Keratinocyte (primary cell): ENCODE data around the gene PTPN12. TPM values are rescaled to one million over a fixed set of nuclear protein-coding genes. Genes with fewer than 3 reads are reported as not detected.

Source experiments
- DNase-seq: peaks from one replicate; pipeline ENCODE4 v3.0.0-alpha.2; 2011; ENCODE audit warnings: low read depth, missing footprints, low spot score
- FAIRE-seq: peaks from 2 replicates; lab custom pipeline; 2011; peaks lifted over from hg19 to GRCh38; lab: Jason Lieb, UNC
- H2AFZ ChIP-seq: 2 replicates; pipeline ENCODE4 v1.6.0; 2012; ENCODE audit warnings: low read length, control low read depth, inconsistent platforms; ENCODE audit not compliant: control insufficient read depth
- H3K27ac ChIP-seq: 2 replicates; pipeline ENCODE4 v1.5.1; 2011; ENCODE audit warnings: low read length; ENCODE audit not compliant: control insufficient read depth, insufficient read depth
- H3K27me3 ChIP-seq: 3 replicates; pipeline ENCODE4 v1.6.0; 2011; ENCODE audit warnings: low read length; ENCODE audit not compliant: control insufficient read depth, insufficient read depth; ENCODE audit errors: extremely low read depth
- H3K36me3 ChIP-seq, 2 experiments: 2 replicates in 1 of 2; 3 replicates in 1 of 2; pipeline ENCODE4 v1.5.1; 2011; ENCODE audit warnings: low read length in 2 of 2, mild to moderate bottlenecking in 1 of 2; ENCODE audit not compliant: control insufficient read depth in 2 of 2, insufficient read depth in 2 of 2; ENCODE audit errors: extremely low read depth in 1 of 2
- H3K4me1 ChIP-seq: 3 replicates; pipeline ENCODE4 v1.5.1; 2011; ENCODE audit warnings: low read length; ENCODE audit not compliant: control insufficient read depth, insufficient read depth; ENCODE audit errors: extremely low read depth
- H3K4me2 ChIP-seq: 3 replicates; pipeline ENCODE4 v1.6.0; 2011; ENCODE audit warnings: low read depth, low read length; ENCODE audit not compliant: control insufficient read depth, insufficient read depth; ENCODE audit errors: extremely low read depth
- H3K4me3 ChIP-seq, 3 experiments: fragments of 200-600 bp in 1 of 3; sonication (generic) in 1 of 3; 2 replicates in 2 of 3; 3 replicates in 1 of 3; pipeline ENCODE4 v1.5.1; 2011 to 2016; ENCODE audit warnings: low read length in 3 of 3, mild to moderate bottlenecking in 3 of 3, control low read depth in 2 of 3, inconsistent platforms in 1 of 3, low read depth in 1 of 3, mixed read lengths in 1 of 3, mixed run types in 1 of 3, moderate library complexity in 1 of 3; ENCODE audit not compliant: control insufficient read depth in 2 of 3, insufficient read depth in 2 of 3; ENCODE audit errors: extremely low read depth in 1 of 3
- H3K79me2 ChIP-seq: 2 replicates; pipeline ENCODE4 v1.6.0; 2012; ENCODE audit warnings: low read length; ENCODE audit not compliant: control insufficient read depth, insufficient read depth
- H3K9ac ChIP-seq: 3 replicates; pipeline ENCODE4 v1.6.0; 2011; ENCODE audit warnings: low read length; ENCODE audit not compliant: control insufficient read depth, insufficient read depth; ENCODE audit errors: extremely low read depth
- H3K9me1 ChIP-seq: 3 replicates; pipeline ENCODE4 v1.6.0; 2011; ENCODE audit warnings: low read length; ENCODE audit not compliant: control insufficient read depth, insufficient read depth; ENCODE audit errors: extremely low read depth
- H3K9me3 ChIP-seq: 2 replicates; pipeline ENCODE4 v1.5.1; 2012; ENCODE audit warnings: low read depth, low read length; ENCODE audit not compliant: control insufficient read depth
- H4K20me1 ChIP-seq: 3 replicates; pipeline ENCODE4 v1.6.0; 2011; ENCODE audit warnings: low read length; ENCODE audit not compliant: control insufficient read depth, insufficient read depth; ENCODE audit errors: extremely low read depth
- EZH2 ChIP-seq: IDR thresholded peaks from one replicate; pipeline ENCODE4 v1.6.1; 2012; ENCODE audit warnings: inconsistent platforms, mild to moderate bottlenecking, low read length, moderate library complexity
- dilution Hi-C: fragments of 300-500 bp; cut with MboI; formaldehyde crosslinking; loops from one replicate; pipeline ENCODE4 v1.7.0; 2020; ENCODE audit warnings: low sequenced_read_pairs; ENCODE audit not compliant: extremely low pct_ligation_motif_present
- polyA plus RNA-seq, 5 experiments: library from polyadenylated mRNA; depleted of rRNA in 3 of 5; stranded (reverse) in 3 of 5; stranded (forward) in 1 of 5; unstranded in 1 of 5; fragments of >200 nt; gene quantifications; 1 replicate in 1 of 5; 2 replicates in 3 of 5; 3 replicates in 1 of 5; pipeline versions ENCODE4 v1.2.1 to v1.2.3, GENCODE V29; 2011 to 2012; ENCODE audit warnings: missing spikeins in 2 of 5, low read depth in 1 of 5, low replicate concordance in 1 of 5
- TF ChIP-seq, protein P1 (sequence below), 3 experiments: IDR thresholded peaks in 1 of 3; conservative IDR thresholded peaks in 1 of 3; optimal IDR thresholded peaks in 1 of 3; 2 replicates in 2 of 3; 3 replicates in 1 of 3; pipeline versions ENCODE3 to v1.5.1; 2011; ENCODE audit warnings: low read length in 3 of 3, mild to moderate bottlenecking in 3 of 3, moderate library complexity in 2 of 3, control low read depth in 1 of 3, inconsistent platforms in 1 of 3; ENCODE audit not compliant: insufficient read depth in 2 of 3; ENCODE audit errors: extremely low read depth in 1 of 3

The PTPN12 gene
- polyA plus RNA-seq, 1 donor (not counting 4 experiments of a cell fraction or from before 2014, with no cell fraction given) = 61.1 TPM

DNA sequence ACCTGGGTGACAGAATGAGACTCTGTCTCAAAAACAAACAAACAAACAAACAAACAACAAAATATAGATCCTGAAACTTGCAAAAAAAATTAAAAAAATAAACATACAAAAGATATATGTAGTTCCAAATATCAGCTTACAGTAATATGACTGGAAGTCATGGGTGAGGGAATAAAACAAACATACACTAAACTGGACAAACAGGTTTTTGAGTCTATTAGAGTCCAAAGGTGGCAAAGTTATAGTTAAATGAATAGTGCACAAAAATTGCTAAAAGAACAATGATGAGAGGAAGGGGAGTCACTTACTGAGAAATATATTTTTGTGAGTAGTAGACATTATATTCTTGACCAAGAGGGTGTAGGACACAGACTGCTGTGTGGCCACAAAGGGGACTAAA is 142.5 kb downstream of the PTPN12 start:
- no peak for TF ChIP-seq EZH2
- TF ChIP-seq, protein P1, sequence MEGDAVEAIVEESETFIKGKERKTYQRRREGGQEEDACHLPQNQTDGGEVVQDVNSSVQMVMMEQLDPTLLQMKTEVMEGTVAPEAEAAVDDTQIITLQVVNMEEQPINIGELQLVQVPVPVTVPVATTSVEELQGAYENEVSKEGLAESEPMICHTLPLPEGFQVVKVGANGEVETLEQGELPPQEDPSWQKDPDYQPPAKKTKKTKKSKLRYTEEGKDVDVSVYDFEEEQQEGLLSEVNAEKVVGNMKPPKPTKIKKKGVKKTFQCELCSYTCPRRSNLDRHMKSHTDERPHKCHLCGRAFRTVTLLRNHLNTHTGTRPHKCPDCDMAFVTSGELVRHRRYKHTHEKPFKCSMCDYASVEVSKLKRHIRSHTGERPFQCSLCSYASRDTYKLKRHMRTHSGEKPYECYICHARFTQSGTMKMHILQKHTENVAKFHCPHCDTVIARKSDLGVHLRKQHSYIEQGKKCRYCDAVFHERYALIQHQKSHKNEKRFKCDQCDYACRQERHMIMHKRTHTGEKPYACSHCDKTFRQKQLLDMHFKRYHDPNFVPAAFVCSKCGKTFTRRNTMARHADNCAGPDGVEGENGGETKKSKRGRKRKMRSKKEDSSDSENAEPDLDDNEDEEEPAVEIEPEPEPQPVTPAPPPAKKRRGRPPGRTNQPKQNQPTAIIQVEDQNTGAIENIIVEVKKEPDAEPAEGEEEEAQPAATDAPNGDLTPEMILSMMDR (optimal IDR thresholded peaks at IDR 0.05 in 1 of 3, IDR thresholded peaks at IDR 0.05 in 1 of 3, conservative IDR thresholded peaks at IDR 0.05 in 1 of 3; ENCODE audit: extremely low read depth in 1 of 3, insufficient read depth in 2 of 3, low read length in 3 of 3) = no peak
- Histone ChIP-seq H3K9me3 (no peaks in the 10 kb centered on the region), H3K27me3 (no peaks in the 10 kb centered on the region), H4K20me1 (no peaks in the 10 kb centered on the region), H2AFZ (no peak overlapping the region), H3K4me3 (no peak overlapping the region), H3K4me2 (no peak overlapping the region), H3K36me3 (peaks cover 5 to 6% of the 10 kb centered on the region in 2 experiments), H3K27ac (no peak overlapping the region), H3K9me1 (no peaks in the 10 kb centered on the region), H3K9ac (no peak overlapping the region), H3K4me1 (peaks cover 24% of the 10 kb centered on the region), H3K79me2 (no peaks in the 10 kb centered on the region)
- no peak for DNase-seq
- dilution Hi-C loops = no loop called here
- FAIRE-seq = no peak

DNA sequence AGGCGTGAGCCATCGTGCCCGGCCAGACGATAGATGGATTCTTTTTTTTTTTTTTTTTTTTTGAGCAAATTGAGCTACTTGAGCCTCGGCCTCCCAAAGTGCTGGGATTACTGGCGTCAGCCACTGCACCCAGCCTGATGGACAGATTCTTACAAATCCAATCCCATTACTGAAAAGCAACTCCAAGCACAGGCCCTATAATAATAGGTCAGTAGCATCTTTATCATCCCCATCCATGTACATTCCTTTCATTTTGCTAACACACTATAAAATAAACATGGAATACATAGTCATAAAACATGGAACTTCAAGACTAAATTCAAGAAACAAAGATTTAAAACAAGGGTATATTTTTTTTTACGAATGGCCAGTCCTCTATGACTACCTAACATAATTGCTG is 143.2 kb downstream of the PTPN12 start:
- dilution Hi-C loops = no loop called here
- FAIRE-seq (no peak), DNase-seq (no peak)
- no peak overlapping the region for H3K27ac ChIP-seq
- no peaks in the 10 kb centered on the region for H3K27me3 ChIP-seq
- no peaks in the 10 kb centered on the region for H4K20me1 ChIP-seq
- no peaks in the 10 kb centered on the region for H3K79me2 ChIP-seq
- no peak overlapping the region for H3K4me3 ChIP-seq
- TF ChIP-seq EZH2 = no peak
- TF ChIP-seq, protein P1 (optimal IDR thresholded peaks at IDR 0.05 in 1 of 3, IDR thresholded peaks at IDR 0.05 in 1 of 3, conservative IDR thresholded peaks at IDR 0.05 in 1 of 3; ENCODE audit: extremely low read depth in 1 of 3, insufficient read depth in 2 of 3, low read length in 3 of 3) = no peak
- H3K4me2 ChIP-seq = no peak overlapping the region
- H3K36me3 ChIP-seq = peaks cover 5 to 6% of the 10 kb centered on the region in 2 experiments
- no peaks in the 10 kb centered on the region for H3K9me1 ChIP-seq
- H3K9ac ChIP-seq = no peak overlapping the region
- H2AFZ ChIP-seq = no peak overlapping the region
- no peaks in the 10 kb centered on the region for H3K9me3 ChIP-seq
- H3K4me1 ChIP-seq = peaks cover 17% of the 10 kb centered on the region
